ENCODE data around the gene PCARE. TPM values are rescaled to one million over a fixed set of nuclear protein-coding genes. Genes with fewer than 3 reads are reported as not detected.

The PCARE gene
- total RNA-seq, result not detected in 2 replicates

DNA sequence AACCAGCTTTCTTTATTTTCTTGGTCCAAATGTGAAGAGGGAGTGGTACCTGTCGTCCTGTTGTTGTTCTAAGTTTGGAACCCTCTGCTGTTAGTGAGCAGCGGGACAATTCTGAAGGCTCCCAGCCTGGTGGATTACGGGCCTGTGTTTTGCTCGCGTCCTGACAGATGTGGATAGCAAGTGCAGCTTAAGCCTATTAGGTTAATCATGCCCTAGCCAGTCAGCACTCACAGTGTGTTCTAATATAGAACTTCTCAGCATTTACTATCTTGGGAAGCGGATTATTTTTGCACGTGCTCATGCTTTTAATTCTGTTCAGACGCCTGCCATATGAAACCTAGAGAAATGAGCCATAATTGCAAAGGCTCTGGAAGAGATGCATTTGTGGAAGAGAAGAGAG lies at the start of gene PCARE:
PCARE (minus strand) TSS at position 113 of the 400 bp plus-strand sequence. CDS start 262 bp downstream, outside the sequence.

DNA sequence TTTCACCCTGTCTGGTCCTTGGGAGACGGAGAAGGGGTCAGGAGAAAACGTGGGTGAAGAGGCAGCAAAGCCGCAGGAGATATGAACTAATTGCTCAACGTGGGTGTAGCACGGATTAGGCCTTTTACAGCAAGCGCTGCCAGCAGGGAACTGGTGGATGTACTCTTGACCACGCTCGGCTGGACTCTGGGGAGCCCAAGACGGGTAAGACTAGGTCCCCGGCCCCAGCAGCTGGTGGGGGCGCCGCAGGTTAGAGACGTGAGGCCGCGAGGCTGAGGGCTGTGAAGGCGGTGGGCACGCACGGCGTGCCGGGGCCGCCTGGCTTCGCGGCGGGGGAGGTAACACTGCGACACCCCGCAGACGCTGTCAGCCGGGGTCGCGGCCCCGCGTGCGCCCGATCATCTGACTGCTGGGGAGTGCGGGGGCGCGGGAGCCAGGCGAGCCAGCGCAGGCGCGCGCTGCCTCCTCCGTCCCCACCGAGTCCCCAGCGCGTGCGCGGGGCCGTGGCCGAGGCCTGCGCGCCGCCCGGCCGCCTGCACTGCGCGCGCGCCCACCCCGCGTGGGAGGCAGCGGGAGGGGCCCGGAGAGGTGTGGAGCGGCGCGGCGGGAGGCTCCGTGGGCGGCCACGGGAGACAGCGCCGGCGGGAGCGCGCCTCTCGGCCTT lies 40.8 kb upstream of the PCARE start, which contains the start of gene CLIP4:
CLIP4 (plus strand) TSS at position 470 of the 664 bp plus-strand sequence. CDS start 5,974 bp downstream, outside the sequence.

Other genes with a start within 250 kb of the PCARE start
- 4.5 and 5.2 TPM in 2 replicates for gene TRMT61B, start 204.2 kb downstream of the PCARE start, total RNA-seq
- gene WDR43, start 179.9 kb downstream of the PCARE start, total RNA-seq, result 34.0 and 55.8 TPM in 2 replicates
- gene TOGARAM2, start 93.2 kb downstream of the PCARE start, total RNA-seq, result not detected in 2 replicates
- gene CLIP4, start 40.9 kb upstream of the PCARE start, total RNA-seq, result 28.8 and 34.3 TPM in 2 replicates